CD4-positive, alpha-beta T cell treated with Interleukin-6 for 4 hours (primary cell): ENCODE measurements around the gene FARS2.
"Not testable (repeated sequence)": the region's sequence is repeated elsewhere in the genome, so short reads cannot be mapped to it uniquely, and the experiment has no call there.

Experiments used
- DNase-seq: peaks from one replicate; pipeline ENCODE4 v3.0.0-alpha.2; 2020; ENCODE audit warnings: mixed read lengths

Gene FARS2

GRCh38 chr6:5781019-5781418 lies 519.7 kb downstream of the FARS2 start:
- DNase-seq: no peak

- no peak for DNase-seq
These were observed 520.7 kb downstream of the FARS2 start for GRCh38 chr6:5781966-5782556.

- DNase-seq: no peak
These were observed 521.7 kb downstream of the FARS2 start for GRCh38 chr6:5782783-5783547.

GRCh38 chr6:5783584-5784089 lies 522.3 kb downstream of the FARS2 start:
- no peak for DNase-seq

GRCh38 chr6:5785249-5785648 lies 523.9 kb downstream of the FARS2 start:
- no peak for DNase-seq

GRCh38 chr6:5786321-5786968 lies 525.1 kb downstream of the FARS2 start:
- no peak for DNase-seq

- DNase-seq: peak; percentile 8
These were observed 525.8 kb downstream of the FARS2 start for GRCh38 chr6:5786969-5787720.

GRCh38 chr6:5789426-5789825 lies 528.1 kb downstream of the FARS2 start:
- not testable (repeated sequence) for DNase-seq

- not testable (repeated sequence) for DNase-seq
These were observed 535.2 kb downstream of the FARS2 start for GRCh38 chr6:5796555-5796954.

- DNase-seq: not testable (repeated sequence)
These were observed 545.1 kb downstream of the FARS2 start for GRCh38 chr6:5806406-5806805.

GRCh38 chr6:5809450-5809849 lies 548.1 kb downstream of the FARS2 start:
- DNase-seq: peak; percentile 42

- no peak for DNase-seq
These were observed 550.7 kb downstream of the FARS2 start for GRCh38 chr6:5811997-5812396.

GRCh38 chr6:5813625-5814027 lies 552.3 kb downstream of the FARS2 start:
- no peak for DNase-seq

- no peak for DNase-seq
These were observed 552.8 kb downstream of the FARS2 start for GRCh38 chr6:5814116-5814515.

GRCh38 chr6:5814901-5815300 lies 553.6 kb downstream of the FARS2 start:
- DNase-seq: no peak

- DNase-seq: no peak
These were observed 556.6 kb downstream of the FARS2 start for GRCh38 chr6:5817869-5818268.

GRCh38 chr6:5818959-5819358 lies 557.6 kb downstream of the FARS2 start:
- DNase-seq: no peak
